GM21529 (cell line): ENCODE results near the gene AGBL1.

Source experiments
- ATAC-seq: cut with Tn5 transposase; IDR thresholded peaks from one replicate; pipeline ENCODE4 v1.9.1; 2021; ENCODE audit not compliant: unreplicated experiment

AGBL1 gene

DNA sequence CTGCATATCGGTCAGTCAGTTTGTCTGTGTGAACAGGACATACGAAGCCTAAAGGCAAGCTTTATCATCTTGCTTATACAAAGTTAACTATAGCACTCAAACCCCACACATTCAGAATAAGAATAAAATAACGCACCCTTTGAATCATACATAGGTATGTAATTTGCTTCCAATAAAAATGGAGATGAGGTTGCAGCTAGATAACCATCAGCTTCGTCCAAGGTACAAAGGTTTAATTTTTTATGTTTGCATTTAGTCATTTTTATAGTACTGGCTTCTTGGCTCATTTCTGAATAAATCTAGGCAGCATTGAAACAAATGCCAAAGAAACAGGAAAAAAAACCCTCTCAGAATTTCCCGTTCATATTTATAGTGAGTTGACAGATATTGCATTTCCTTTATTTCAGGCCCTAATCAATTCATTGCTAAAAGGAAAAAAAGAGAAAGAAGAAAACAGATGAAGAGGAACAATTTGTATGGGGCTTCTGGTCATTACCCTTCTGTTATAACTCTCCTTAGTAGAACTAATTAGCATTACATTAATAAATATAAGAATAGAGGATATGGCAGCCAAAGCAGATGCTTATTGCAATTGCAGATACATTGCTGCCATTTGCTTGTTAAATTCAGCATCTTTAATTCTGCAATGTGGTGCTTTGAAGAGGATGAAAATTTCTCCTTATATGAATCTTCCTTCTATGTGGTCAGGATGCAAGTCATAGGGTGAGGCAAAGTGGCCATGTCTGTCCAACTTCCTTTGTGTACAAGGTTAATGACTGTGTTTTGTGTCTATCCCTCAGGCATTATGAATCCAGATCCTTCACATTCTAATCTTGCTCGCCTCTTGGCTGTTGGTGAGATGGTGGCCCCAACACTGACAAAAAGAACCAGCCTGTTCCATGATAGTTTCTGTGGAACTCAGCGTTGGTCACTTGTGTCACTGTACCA is 550.0 kb downstream of the AGBL1 start:
- no peak for ATAC-seq

DNA sequence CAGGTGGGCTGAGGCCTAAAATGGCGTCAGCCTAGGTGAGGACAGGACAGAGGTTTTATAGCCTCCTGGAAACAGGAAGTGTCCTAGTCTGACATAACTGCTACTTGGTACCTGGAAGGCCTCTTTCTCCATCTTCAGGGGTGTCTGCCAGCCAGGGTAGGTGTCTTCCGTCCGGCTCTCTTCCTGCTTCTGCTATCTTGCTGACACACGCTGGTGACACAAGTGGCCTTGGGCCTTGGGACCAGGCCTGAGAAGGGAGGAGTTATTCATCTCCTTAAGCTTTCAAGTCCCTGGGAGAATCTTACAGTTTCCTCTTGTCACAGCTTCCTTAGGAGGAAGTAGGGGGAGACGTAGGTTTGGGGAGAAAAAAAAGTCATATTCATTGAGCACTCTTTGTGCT is 551.3 kb downstream of the AGBL1 start:
- ATAC-seq, result no peak

DNA sequence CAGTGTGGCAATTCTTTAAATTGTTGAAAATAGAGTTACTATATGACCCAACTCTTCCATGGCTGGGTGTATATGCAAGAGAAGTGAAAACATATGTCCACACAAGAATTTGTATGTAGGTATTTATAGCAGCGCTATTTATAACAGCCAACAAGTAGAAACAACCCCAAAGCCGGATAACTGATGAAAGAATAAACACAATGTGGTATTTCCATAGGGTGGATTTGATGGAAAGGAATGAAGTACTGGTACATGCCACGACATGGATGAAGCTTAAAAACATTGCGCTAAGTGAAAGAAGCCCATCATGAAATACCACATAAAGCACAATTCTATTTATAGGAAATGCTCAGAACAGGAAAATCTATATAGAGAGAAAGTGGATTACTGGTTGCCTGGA is 554.5 kb downstream of the AGBL1 start:
- ATAC-seq, result no peak

DNA sequence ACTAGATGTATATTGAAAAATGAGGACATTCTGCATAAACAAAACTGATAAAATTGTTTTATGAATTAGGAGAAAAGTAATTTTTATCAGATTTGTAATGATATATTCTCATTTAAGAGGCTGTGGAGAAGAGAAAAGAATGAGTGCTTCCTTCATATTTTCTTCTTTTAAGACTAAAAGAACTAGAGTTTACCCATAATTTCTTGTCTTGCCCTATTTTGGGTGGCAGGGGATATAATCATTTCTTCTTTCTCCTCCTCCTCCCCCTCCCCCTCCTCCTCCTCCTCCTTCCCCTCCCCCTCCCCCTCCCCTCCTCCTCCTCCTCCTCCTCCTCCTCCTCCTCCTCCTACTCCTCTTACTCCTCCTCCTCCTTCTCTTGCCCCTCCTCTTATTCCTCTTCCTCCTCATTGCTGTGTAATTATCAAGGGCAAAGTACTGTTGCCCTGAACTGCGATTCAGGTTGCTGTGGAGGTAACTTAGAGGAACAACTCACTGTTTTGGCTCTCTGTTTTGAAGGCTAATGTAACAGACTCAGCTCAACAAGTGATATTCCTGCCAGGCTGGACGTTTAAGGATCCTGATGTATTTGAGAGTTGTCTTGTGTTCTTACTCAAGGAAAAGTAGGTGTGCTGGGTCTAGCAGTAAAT is 555.4 kb downstream of the AGBL1 start:
- no peak for ATAC-seq

DNA sequence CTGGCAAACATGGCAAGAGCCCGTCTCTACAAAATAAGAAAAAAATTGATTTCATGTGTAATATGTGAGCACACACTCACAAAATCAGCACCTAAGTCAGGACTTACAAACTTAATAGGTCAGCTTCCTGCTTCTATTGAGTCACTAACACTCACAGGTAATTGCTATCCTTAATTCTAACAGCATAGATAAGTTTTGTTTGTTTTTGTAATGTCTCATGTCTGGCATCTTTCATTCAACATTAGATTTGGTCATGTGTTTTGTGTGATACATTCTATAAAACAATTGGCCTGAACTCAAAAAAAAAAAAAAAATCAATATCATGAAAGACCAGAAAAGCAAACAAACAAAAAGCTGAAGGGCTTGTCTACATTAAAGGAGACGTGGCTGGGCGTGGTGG is 564.7 kb downstream of the AGBL1 start:
- no peak for ATAC-seq

DNA sequence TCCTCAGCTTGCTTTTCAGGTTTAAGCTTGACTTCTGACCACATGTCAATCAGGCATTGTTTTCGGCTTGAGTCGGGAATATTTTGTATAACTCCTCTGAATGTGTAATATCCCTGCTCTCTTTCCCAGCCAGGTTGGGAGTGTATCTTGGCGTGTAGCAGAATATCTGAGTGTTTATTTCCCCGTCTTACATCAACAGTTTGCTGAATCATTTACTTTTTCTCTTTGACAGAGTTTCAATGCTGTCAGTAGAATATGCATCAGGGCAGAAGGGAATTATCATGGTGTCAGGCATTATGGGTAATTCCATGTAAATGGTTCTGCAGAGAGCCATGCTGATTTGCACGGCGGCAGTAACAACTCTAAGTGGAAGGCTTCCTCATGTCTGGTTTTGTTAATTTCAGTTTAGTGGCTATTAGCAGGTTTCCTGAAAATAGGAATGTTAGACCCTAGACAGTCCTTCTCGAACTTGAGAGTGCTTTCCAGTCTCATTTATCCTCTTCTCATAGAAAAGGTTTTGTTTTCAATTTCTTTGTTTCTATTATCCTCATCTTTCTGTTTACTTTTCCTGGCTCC is 566.3 kb downstream of the AGBL1 start:
- ATAC-seq, result no peak

GRCh38 chr15:86647810-86648440 is 568.3 kb downstream of the AGBL1 start:
- no peak for ATAC-seq

DNA sequence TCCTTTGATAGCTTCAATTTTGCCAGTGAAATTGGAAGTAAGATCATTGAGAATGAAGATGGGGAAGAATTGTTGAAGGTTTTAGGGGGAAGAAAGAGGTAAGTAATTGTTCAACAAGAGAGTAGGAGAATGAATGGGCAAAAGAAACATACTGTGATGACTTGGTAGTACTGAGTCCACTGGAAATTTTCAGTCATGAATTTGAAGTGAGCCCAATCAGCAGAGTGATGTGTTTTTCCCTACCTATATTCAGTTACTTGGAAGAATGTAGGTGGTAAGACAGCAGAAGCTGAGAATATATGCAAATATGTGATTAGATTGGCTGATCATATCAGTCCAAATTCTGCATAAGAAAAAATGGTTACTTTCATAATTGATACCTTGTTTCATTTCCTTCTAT is 569.6 kb downstream of the AGBL1 start:
- ATAC-seq, result no peak

DNA sequence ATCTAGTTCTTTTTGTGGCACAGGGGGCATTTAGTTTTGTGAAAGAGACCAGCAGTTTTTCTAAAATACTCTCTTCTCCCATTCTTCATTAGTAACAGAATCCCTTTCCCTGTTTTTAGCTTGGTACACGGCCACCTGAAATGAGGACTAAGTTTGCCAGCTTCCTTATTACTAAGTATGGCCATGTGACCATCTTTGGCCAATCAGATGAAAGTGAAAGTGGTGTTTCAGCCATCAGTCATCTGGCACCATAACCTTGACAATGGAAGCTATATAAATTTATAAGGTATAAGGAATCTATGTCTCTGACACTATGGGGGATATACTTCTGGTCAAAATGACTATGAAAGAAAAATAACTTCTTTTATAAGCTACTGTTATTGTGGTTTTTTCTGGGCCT is 570.4 kb downstream of the AGBL1 start:
- ATAC-seq, result no peak

GRCh38 chr15:86653344-86654197 is 573.9 kb downstream of the AGBL1 start:
- ATAC-seq, result no peak

GRCh38 chr15:86654501-86654900 is 574.8 kb downstream of the AGBL1 start:
- no peak for ATAC-seq

DNA sequence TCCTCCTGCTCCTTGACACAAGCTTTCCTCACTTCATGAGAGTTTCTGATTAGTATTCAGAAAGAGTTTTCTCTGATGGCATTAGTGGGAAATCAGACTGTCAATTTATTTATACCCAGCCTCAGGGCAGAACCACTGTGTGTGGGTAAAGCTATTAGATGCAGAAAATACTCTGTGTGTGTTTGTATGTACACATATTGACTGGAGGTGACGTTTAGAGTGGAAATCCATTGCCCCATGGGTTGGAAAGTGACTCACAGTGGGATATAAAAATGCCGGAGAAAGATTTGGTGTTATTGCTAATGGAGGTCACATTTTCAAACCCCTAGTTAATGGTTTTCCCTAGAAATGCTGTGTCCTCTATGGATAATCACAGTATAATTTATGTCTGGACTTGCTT is 577.6 kb downstream of the AGBL1 start:
- ATAC-seq, result no peak

DNA sequence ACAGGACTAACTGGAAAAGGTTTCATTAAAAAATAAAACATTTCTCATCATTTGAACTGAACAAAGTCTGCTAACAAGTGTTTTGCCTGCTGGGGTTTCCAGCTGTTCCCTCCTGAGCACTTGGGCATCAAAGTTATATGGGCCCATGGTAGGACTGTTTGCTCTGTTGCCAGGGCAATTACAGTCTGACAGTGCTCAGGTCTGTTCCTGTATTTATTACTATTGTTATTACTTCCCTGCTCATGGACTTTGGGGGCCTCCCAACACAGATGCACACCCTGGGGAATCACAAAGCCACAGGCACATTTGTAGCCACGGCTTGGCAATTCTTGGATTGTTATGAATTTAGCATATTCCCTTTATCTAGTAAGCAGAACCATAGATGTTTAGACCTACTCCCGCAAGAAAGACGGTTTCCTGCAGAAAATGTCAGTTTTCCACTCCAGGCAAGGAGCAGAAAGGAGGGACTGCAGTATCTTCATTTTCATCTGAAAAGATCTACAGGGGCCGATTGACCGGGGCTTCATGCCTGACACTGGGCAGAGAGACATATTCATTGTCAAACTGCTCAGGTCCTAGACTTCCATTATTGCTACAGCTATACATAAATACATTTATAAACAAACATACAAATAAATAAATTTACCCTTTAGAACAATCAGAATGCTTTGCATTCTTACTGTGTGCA is 580.2 kb downstream of the AGBL1 start:
- no peak for ATAC-seq

GRCh38 chr15:86661580-86661979 is 581.9 kb downstream of the AGBL1 start:
- no peak for ATAC-seq

DNA sequence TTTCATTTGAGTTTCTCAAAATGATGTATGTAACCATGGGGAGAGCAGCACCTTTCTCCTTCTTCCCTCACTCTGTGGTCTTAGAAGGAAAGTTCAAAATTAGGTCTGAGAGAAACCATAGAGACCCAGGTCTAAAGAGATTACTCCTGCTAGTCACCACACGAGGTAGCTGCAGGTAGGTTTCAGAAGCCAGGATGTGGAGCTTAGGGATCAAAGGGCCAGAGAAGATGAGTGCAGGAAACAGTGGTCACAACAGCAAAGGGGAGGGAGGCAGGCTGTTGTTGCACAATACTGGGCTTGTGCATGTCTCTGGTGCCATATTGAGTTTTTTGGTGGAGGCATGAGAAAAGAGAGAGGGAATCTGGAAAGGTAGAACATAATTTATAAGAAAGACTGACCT is 583.6 kb downstream of the AGBL1 start:
- ATAC-seq, result no peak

DNA sequence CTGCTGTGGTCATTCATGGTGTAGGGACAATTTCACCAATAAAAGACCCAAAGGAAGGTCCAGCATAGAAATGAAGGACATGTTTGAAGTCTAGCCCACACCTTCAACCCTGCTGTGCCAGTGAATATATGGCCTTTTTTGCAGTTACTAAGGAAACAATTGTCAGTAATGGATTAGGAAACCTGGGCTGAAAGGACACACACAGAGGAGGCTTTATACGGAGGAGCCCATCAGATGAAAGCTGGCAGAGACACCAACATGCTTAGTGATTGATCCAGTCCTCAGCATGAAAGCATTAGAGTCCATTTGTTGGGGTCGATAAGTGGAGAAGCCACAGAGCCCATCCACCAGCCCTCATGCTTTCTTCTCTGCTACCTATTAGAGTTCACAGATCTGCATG is 584.3 kb downstream of the AGBL1 start:
- no peak for ATAC-seq

GRCh38 chr15:86664581-86664980 is 584.9 kb downstream of the AGBL1 start:
- ATAC-seq, result no peak

DNA sequence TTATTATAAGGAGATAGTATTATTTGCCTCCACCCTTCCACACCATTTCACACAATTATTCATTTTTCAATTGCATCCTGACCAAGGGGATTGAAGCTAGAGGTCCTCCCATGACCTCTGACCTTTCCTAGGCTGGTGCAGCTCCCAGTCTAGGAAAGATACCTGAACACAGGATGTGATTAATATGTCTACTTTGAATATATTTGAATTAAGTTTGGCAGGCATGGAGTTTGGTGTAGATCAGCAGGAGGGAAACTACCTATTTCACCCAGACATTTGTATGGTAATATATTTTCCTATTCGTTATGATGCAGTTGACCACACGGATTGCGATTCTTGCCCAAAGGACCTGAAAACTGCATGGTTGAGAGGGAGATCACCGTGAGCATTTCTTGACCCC is 596.3 kb downstream of the AGBL1 start:
- no peak for ATAC-seq

- no peak for ATAC-seq
Observed at GRCh38 chr15:86677278-86677677, 597.6 kb downstream of the AGBL1 start.

- ATAC-seq, result no peak
Observed at GRCh38 chr15:86685263-86685662, 605.6 kb downstream of the AGBL1 start.
